ENCODE measurements around the gene PRKAR2B.

PRKAR2B gene
- 0.94 reads per million for total RNA-seq

DNA sequence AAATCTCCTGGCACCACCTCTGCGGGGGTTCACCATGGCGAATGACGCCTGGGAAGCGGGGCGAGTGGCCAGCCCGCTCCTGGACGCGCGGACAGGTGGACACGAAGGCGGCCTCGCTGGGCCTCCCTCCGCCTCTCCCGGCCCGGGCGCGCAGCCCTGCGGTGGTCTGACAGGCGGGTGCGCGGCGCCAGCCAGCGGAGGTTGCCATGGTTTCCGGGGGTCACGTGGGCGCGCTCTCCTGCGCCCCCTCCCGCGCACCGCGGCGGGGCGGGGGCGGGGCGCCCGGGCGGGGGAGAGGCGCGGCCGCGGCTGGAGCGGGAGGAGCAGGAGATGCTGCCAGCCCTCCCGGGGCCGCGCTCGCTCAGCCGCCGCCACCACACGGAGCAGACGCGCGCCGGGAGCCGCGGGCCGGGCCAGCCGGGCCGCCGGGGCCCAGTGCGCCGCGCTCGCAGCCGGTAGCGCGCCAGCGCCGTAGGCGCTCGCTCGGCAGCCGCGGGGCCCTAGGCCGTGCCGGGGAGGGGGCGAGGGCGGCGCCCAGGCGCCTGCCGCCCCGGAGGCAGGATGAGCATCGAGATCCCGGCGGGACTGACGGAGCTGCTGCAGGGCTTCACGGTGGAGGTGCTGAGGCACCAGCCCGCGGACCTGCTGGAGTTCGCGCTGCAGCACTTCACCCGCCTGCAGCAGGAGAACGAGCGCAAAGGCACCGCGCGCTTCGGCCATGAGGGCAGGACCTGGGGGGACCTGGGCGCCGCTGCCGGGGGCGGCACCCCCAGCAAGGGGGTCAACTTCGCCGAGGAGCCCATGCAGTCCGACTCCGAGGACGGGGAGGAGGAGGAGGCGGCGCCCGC lies at the start of gene PRKAR2B:
Gene PRKAR2B (plus strand): TSS at position 359 of the 848 bp plus-strand sequence. CDS start 203 bp downstream, at position 562.
- DNase-seq = peak; percentile 62

DNA sequence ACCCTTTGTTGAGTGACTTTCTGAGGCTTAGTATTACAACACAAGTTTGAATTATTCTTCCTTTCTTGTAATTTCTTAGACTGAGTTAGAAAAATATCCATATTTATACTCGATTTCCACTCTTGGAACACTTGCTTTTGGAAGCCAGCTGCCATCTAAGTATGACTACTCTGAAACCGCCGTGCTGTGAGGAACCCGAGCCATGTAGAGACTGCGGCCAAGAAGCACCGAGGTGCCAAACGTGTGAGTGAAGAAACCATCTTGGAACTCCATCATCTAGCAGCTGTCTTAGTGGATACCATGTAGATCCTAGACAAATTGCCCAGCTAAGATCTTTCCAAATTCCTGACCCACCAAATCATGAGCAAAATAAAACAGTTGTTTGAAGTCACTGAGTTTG lies 49.7 kb upstream of the PRKAR2B start:
- no peak for DNase-seq

DNA sequence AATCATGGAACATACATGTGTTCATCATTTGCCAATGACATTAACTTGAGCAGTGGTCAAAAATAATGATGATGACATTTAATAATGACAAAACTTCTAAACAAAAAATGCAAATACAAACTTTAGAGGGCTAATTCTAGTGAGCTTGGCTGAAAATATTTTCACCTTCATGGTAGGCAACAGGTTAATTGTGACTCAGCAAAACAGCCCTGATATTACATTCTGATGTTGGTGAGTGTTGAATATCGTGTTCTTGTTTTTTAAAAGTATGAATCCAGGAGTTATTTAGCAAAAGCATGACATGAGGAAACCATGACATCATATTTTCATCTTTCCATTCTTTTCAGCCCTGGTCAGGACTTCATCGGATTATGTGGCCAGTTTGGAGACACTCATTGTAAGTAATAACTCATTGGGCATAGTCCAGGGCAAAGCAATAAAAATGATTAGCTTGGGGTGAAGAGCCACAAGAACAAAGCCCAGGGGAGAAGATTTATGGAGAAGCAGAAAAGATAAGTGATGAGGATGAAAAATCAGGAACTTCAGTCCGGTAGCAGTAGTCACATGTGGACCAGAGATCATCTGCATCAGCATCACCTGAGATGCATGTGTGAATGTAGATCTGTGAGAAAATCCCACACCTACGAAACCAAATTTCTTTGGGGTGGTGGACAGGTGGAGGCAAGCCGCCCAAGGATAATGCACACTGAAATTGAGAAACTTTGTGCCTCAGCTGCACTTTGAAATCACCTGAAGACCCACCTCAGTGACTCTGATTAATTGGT lies 46.8 kb upstream of the PRKAR2B start:
- DNase-seq = no peak

DNA sequence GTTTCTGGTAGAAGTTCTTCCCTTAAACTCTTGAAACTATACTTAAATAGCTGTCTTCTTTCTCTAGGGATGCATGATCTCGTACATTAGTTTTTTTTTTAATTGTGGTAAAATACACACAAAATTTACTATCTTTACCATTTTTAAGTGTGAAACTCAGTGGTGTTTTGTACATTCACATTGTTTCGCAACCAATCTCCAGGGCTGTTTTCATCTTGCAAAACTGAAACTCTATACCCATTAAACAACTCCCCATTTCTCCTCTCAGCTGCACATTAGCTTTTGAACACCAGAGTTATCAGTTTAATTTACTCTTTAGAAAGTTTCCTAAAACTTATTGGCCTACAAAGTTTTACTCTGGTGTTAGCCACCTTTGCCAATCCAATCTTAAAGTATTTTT lies 45.5 kb upstream of the PRKAR2B start:
- no peak for DNase-seq

DNA sequence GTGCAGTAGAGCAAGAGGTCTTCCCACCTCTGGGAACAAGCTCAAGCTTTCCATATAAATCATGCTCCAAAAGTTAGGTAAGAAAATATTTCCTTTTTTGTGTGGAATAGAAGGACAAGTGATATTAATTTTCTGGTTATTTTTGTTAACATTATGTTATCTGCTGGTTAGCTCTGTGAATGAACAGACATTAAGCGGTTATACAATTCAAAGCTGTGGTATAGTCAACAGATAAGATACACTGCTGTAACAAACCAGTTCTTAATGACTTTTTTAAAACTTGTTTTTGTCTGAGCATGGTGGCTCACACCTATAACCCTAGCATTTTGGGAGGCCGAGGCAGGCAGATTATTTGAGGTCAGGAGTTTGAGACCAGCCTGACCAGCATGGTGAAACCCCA lies 43.0 kb upstream of the PRKAR2B start:
- no peak for DNase-seq

DNA sequence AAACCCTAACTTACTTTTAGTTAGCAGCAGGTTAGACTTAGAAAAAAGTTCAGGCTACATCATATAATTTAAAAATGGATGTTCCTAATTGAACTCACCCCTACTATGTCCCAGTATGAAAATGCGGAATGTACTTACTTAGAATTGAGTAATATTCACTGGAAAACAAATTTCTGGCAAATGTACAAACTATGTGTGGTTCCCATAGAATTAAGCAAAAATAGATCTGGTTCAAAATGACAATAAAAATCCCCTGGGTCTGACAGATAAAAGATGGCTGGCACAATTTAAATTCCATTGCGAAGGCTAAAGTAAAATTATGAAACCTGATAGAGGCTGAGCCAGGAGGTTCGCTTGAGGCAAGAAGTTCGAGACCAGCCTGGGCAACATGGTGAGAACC lies 42.4 kb upstream of the PRKAR2B start:
- no peak for DNase-seq

DNA sequence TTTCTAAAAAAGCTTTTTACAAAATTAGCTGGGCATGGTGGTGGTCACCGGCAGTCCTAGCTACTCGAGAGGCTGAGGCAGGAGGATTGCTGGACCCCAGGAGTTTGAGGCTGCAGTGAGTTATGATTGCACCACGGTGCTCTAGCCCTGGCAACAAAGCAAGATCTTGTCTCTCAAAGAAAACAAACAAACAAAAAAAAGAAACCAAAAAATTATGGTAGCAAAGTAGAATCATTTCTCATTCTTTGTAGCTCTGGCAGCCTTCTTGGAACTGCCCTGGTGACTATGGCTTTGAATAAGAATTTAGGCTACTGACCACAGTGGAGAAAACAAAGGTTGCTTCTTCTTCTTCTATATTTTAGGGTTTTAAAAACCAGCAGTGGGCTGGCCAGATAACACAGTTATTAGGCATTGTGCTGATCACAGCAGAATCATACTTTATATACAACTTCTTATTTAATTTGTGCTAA lies 41.9 kb upstream of the PRKAR2B start:
- DNase-seq = no peak

DNA sequence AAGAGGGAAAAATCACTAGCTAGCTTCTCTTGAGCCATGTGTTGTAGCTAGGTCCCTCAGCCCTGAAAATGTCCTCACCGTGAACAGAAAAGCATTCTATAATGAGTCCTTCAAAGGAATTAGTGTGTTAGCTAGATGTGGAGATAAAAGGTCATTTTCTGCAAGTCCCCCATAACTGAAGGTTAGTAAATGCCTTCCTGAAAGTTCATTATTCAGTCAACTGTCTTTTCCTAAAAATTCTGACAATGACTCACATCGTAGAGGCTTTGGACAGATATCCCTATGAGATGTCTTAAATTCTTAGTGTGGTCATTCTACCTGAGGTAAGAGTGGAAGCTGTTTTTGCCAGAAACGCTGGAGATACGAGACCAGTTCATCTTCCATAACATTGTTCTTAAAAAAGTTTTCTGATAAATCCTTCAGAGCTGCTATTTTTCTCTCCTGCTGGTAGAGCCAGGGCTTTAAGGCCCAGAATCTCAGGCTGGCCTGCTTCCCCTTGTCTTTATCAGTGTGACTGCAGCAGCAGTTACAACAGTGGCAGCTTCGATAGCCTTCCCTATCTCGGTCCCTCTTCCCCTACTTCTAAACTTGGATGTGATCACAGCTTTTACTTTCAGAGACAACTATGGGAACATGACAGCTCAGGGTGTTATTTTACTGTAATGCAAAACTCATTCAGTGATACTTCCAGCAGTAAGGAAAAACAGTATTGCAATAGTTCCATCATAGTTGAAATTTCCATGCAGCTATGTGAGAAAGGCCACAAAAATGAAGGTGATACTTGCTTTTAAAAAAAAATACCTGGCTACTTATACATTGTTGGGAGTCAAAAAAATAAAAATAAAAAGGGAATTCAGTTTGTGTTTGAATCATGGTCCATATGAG lies 37.3 kb upstream of the PRKAR2B start:
- DNase-seq = no peak

DNA sequence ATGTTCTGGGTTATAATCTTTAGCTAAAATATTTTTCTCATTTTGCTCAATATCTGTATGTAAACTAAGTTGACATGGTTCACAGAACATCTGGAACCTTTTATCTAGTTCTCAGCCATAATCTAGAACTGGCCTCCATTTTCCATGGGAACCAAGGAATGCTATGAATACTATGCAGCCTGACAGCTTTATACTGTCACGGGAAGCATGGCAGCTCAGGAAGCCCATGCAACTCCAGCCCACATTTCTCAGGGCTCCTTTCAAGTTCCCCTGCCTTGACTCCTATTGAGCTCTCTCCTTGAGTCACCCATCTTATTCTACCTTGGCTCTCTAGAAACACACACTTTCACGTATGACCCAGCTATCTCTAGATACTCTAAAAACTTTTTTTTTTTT lies 36.6 kb upstream of the PRKAR2B start:
- DNase-seq = no peak

DNA sequence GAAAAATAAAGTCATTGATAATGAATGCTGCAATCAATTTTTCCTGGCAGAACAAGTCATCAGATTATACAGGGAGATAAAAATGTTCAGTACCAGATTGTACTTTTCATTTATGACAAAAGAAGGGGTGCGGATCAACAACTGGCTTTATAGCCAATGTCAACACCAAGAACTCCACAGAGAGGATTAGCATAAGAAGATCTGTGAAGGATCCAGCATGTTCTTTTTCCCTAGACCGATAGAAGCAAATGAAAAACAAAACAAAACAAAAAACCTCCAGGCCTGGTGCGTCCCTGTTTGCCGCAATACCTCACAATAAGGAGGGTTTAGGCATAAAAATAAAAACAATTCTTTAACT lies 34.7 kb upstream of the PRKAR2B start:
- DNase-seq = no peak

DNA sequence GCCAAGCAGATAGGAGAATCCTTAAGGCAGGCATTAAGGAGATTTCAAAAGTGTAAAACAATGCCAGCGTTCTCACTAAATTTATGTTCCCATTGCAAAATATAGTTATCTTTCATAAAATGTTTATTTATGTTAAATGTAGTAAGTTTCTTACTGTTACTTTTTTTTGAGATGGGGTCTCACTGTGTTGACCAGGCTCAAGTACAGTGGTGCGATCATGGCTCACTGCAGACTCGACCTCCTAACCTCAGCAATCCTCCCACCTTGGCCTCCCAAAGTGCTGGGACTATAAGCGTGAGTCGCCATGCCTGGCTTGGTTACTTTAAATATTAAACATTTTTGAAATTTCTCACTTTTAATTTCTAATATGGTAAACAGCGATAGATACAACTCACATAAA lies 31.8 kb upstream of the PRKAR2B start:
- DNase-seq = no peak

DNA sequence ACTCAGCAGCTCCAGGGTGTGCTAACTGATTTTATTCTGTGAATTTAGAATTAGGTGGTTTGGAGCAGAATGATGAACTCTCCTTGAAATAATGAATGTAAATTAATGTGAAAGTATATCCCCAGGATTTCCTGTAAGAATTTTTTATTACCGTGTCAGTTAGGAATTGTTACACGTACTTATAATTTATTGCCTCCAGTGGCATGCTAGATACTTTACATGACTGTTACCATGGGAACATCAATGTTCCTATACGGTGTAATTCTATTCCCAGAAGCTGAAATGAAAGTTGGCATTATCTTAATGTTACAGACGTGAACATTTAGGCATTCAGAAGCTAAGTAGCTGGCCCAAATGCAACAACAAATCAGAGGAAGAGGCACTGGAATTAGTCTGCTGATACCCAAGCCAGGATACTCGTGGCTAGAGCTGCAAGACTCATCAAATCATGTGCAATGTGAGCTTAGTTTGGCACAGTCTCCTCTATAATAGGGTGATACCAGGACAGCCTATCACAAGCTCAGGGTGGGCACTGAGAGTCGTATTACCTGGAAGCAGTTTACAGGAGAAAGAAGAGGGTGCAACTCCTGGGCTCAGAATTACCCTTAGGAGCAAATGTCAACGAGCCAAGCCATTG lies 30.0 kb upstream of the PRKAR2B start:
- no peak for DNase-seq

DNA sequence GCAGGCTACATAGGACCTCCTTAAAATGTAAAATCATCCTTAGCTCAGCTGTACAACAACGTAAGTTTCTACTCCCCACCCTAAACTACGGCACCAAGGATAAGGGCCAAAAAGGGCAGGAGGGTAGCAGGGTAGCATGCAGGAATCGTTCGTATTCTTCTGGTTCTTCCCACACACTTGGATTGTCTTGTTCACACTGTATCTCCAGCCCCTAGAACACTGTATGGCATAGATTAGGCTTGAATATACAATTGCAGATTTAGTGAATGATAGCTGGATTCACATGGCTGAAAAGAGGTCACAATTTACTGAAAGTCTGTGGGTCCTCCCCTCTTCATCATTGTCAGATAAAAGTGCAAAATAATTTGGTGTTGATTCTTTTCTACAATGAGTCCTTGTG lies 28.2 kb upstream of the PRKAR2B start:
- DNase-seq = no peak

DNA sequence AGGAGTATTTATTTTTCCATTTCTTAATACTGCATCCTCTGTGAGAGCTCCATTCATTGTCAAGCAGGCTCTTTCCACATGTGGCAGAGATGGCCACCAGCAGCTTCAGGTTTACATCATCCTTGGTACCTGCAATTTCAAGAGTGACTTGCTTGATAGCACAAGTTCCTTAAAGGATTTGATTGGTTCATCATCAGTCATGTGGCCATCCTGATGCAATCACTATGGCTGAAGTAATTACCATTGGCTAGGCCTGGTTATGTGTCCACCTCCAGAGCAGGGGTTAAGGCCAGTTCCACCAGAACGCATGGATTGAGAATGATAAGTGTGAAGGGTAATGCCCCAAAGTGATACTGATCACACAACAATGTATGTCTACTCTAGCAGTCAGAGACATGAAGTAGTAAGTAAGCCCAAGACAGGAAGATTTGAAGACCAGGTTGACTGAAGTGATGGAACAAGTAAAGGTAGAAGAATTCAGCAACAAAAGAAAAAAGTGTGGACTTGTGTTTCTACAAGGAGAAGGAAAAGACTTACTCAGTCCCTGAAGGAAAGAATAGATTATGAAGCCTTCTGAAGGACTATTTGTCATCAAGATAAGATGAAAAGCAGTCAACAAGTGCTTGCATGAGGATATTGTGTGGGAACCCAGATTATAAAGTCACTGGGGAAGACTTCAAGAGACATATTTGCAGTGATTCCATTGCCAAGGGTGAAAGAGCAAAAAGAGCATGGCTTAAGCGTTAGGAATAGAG lies 26.4 kb upstream of the PRKAR2B start:
- DNase-seq = no peak

DNA sequence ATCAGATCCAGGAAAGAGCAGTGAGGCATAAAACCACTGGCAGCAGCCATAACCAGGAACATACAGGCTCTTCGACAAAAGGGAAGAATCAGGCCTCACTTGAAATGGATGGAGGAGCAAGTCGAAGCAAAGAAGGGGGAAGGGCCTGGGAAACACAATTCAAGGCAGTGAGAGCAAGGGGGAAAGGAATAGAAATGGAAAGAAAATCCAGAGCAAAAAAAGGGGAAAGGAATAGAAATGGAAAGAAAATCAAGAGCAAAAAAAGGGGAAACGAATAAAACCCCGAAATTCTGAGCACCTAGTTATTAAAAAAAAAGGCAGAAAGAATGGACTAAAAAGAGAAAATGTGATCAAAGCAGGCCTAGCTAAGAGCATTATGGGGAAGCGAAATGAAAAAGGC lies 24.1 kb upstream of the PRKAR2B start:
- no peak for DNase-seq

DNA sequence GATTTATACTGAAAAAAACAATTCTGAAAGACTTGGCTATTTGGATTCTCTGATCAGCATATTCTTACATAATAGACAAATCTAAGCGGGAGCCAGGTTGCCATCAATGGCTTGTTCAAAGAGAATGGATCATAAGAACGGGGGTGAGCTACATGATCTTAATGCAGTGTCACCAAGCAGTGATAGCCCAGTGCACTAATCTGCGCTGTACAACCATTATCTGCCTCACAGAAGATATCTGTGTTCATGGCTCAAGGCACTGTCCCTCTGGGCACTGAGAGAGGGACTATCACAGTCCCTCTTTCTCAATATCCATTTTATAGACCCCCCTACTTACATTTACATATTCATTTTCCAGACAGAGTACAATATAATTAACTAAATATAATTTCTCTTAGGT lies 22.9 kb upstream of the PRKAR2B start:
- DNase-seq = no peak

DNA sequence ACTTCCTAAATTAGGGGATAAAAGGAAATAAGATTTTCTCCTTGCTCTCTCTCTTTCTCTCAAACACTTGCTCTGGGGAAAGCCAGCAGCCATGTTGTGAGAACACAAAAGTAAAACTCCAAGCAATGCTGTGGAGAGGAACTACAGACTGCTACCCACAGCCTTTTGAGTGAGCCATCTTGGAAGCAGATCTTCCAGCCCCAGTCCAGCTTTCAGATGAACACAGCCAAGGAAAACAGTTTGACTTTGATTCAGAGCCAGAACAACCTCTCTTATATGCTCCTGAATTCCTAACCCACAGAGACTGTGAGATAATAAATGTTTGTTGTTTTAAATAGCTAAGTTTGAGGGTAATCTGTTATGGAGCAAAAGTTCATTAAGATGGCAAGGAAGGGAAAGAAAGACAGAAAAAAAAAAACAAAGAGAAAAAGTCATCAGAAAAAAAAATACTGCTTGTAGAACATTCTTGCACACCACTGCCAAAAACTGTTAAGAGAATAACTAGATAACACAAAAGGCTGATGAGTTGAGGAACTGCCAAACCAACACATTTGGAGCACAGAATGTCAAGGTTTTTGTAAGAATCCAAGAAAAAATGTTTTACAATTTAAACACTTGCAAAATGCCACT lies 20.9 kb upstream of the PRKAR2B start:
- DNase-seq = no peak

DNA sequence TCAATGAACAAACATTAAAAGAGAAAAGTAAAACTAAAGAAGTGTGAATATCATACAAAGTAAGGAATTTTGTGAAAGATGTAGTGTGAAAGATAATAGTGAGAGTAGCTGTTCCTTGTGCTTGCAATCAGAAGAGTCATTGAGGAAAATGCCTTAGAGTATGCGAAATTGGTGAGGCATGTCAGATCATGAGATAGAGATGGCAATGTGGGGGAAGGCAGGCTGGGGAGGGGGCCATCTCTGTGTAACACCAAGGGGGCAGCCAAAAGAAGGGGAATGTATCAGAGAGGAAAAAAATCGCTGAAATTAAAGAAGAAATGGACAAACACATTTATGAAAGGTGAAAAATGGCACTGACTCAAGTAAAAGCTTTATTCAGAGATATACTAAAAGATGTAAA lies 19.6 kb upstream of the PRKAR2B start:
- DNase-seq = no peak

DNA sequence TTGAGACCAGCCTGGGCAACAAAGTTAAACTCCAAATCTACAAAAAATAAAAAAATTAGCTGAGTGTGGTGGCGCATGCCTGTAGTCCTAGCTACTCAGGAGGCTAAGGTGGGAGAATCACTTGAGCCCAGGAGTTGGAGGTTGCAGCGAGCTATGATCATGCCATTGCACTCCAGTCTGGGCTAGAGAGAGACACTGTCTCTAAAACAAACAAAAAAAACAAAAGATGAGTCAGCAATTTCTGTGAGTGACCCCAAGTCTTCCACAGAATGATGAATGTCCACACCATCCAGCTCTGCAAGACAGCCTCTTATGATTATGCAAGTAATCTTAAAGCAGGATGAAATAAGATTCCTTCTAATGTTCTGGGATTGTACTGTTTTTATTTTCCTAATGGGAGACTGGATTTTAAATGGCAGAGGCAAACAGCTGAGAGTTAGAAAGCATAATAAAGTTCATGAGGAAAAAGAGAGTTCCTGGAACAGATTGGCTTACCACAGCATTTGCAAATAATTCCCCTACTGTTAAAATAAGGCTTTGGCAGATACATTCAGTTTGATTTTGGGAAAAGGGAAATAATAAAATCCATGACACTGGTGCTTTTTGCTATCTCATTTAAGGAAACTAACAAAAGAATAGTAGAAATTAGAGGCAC lies 18.9 kb upstream of the PRKAR2B start:
- no peak for DNase-seq

DNA sequence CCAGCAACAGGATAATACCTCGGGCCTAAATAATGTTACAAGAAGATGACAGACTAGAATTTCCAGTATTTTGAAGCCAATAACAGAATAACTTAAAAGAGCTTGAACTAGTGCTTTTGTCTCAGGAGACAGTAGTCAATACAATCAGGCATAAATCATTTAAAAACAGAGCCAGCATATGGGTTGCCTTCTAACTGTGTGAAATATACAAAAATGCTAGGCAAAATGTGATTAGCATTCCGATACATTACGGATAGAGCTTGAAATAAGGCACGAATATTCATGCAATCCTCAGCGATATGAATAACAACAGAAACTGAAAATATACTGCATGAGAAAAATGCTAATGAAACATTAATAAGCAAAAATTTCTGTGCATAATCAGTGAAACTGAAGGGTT lies 18.3 kb upstream of the PRKAR2B start:
- no peak for DNase-seq

DNA sequence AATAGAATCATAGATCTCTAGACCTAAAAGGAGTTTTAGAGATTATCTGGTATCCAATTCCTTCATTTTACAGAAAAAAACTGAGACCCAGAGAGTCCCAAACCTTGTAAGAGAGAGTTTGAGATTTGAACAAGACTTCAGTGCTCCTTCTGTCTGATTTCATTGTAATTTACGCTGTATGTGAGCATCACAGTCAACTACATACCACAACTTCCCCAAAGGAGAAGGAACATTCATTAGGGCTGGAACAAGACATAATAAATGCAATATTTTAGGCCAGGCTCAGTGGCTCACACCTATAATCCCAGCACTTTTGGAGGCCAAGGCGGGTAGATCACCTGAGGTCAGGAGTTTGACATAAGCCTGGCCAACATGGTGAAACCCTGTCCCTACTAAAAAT lies 17.3 kb upstream of the PRKAR2B start:
- no peak for DNase-seq

Data from effector CD4-positive, alpha-beta T cell (primary cell).